SKM-1 treated with dmso at 0.1 percent for 144 hours (cell line): Measurements from ENCODE around the gene ATP23.

Source experiments
- DNase-seq: peaks from one replicate; lab custom pipeline; 2025; ENCODE audit not compliant: unreplicated experiment; lab: John Stamatoyannopoulos, UW

ATP23 gene

GRCh38 chr12:57983146-57983857, 41.9 kb downstream of the ATP23 start:
- peak; percentile 8 for DNase-seq

DNA sequence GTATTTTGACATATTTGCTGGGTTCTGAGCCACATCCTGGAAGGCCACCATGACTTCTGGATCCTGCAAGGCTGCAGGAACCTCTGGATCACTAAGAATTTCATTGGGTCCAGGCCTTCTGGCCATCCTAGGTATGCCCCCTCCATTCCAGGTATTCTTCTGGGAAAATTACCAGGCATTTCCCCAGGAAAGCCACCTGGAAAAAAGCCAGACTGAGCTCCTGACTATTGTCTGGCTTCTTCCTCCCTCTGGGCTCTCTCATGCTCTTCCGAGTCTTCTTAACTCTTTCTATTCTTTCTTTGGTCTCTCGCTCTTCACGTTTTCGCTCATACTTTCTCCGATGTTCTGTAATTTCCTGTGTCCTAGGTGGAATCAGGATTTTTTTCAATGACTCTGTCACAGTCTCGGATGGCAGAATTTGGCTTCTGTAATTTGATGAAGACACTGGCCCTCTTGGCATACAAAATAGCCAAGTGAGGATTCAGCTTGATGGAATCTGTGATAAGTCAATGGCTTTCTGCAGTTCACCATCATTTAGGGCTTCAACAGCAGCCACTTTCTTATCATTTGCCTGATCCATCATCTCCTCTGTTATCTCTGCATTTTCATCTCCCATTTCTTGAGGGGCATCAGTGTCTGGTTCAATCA, 42.6 kb downstream of the ATP23 start:
- no peak for DNase-seq

DNA sequence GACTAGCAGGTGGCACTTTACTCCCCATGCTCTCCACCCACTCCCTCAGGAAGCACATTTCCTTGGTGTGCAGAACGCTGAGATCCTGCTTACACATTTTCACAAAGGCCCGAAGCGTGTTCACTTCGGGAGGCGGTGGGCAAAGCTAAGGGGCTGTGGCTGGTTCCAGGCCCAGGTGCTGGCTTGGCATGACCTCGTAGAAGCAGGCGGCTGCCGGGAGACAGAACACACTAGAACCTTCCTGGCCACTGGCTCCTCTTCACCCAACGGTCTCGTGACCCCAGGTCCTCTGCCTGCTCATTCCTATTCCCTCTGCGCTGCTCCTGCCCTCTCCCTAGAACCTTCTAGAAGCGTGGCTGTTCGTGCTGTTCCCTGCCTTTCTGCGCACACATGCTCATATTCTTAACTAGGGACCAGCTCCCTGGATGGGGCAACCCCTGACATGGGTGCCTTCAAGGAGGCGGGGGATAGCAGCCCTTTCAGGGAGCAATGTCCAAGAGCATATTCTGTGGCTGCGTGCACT, 43.3 kb downstream of the ATP23 start:
- no peak for DNase-seq

DNA sequence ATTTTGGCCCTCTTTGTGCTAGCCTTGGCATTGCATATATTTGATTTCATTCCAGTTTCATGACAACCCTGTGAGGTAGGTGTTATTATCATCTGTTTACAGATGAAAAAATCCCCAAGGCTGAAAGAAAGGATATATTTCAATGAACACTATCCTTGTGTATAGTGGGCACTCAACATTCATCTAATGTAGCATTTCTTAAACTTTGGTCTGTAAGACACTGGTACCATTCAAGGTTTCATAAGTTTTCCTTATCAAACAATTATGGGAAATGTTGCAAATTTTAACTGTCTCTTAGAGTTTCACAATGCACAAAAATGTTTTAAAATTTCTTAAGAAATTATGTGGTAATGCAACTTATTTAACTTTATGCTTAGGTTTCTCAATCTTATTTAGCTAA, 44.3 kb downstream of the ATP23 start:
- DNase-seq = no peak

DNA sequence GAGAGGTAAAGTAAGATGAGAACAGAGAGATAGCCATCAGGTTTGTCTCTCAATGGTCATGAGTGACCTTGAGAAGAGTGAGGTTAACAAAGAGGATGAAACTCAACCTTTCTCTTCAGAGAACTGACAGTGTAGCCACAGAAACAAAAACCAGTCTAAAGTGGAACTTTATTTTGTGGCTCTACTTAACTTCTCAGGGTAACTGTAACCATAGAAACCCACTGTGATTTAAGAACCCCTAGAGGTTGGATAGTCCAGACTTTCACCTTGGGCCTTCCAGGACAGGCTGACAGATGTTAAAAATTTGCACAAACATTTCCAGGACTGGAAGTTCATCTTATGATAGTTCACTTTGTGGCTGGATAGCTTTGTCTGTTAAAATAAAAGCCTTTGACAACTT, 48.5 kb downstream of the ATP23 start:
- DNase-seq = no peak

GRCh38 chr12:57990241-57990883, 49.0 kb downstream of the ATP23 start:
- DNase-seq = no peak

- DNase-seq = no peak
Observed at GRCh38 chr12:57992001-57992400, 50.6 kb downstream of the ATP23 start.

DNA sequence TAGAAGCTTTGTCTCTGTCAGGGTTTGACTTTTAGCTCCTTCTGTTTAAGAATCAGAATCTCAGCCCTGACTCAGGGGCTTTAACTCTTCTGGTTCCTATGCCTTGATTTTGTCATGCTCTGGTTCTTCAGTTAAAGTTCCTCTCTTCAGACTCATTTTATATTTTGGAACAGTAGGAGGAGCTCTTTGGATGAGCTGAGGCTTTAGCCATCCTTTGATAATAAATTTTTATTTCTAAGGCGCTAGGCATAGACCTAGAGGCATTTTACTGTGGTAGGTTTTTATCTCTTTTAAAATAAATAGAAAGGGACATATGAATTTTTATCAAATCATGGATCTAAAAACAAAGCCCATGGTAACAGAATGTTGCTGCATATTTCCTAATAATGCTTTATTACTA, 51.7 kb downstream of the ATP23 start:
- no peak for DNase-seq

DNA sequence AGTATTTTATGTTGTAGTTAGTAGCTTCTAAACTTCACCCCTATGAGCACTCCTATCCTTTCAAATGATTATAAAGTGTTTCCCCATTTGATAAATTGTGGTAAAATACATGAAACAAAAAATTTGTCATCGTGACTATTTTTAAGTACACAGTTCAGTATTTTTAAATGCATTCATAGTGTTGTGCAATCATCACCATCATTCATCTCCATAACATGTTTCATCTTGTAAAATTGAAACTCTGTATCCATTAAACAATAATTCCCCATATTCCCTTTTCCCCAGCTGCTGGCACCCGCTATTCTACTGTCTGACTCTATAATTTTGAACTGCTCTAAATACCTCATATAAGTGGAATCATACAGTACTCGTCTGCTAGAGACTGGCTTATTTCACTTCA, 52.5 kb downstream of the ATP23 start:
- DNase-seq = no peak

- no peak for DNase-seq
Observed at GRCh38 chr12:57996520-57996919, 55.2 kb downstream of the ATP23 start.

- no peak for DNase-seq
Observed at GRCh38 chr12:57998251-57998650, 56.9 kb downstream of the ATP23 start.

GRCh38 chr12:58000499-58000898, 59.1 kb downstream of the ATP23 start:
- no peak for DNase-seq

DNA sequence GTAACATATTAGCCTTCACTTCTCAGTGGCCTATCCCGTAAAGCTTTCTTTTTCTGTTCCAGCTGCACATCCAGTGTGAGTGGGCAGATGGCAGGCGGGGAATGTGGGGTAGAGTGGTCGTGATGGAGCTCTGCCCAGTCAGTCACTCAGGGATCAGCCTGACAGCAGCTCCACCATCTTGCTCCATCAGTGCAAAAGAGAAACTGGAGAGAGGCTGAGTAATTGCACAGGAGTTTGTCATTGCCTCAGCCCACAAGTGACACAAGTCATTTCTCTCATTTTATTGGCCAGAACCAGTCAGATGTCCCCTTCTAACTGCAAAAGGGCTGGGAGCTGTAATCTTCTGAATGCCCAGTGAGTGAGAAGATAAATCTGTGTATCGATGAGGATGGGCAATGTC, 66.5 kb downstream of the ATP23 start:
- DNase-seq = no peak

- no peak for DNase-seq
Observed at GRCh38 chr12:58008634-58009033, 67.3 kb downstream of the ATP23 start.
